HT-29 (cell line): ENCODE data around the gene VANGL2. TPM values are rescaled to one million over a fixed set of nuclear protein-coding genes. Genes with fewer than 3 reads are reported as not detected.

Source experiments
- DNase-seq: peaks from one replicate; pipeline ENCODE4 v3.0.0-alpha.2; 2015; ENCODE audit warnings: low spot score
- small RNA-seq: library from RNA; depleted of rRNA; stranded (forward); fragments of <200 nt; gene quantifications from one replicate; pipeline ENCODE3, GENCODE V24; 2014
- total RNA-seq: library from RNA; depleted of rRNA; stranded (reverse); fragments of >200 nt; shearing (Covaris generic); gene quantifications from 2 replicates; pipeline ENCODE4 v1.2.3, GENCODE V29; 2014; rRNA removed

Gene VANGL2
- total RNA-seq, 1 experiment from 2014 or later: 1.6 TPM

GRCh38 chr1:160459056-160459455 lies 58.7 kb downstream of the VANGL2 start:
- no peak for DNase-seq

DNA sequence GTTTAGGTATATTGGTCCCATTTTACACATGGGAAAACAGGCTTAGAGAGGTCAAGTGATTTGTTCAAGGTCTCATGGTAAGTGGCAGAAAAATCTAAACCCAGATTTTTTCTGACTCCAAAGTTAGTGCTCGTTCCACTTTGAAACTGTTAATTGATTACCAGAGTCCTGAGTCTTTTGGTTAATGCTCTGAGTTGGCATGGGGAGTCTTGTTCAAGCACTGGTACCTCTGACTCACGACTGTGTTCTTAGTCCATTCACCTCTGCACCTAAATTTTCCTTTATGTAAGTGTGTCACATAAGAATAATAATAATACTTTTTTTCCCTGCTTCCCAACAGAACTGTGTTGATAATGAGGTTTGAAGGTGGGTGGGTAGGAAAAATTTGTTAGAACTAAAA lies 59.3 kb downstream of the VANGL2 start:
- DNase-seq: no peak

- DNase-seq: no peak
Observed at GRCh38 chr1:160460214-160460642, 59.9 kb downstream of the VANGL2 start.

GRCh38 chr1:160460683-160461287 lies 60.4 kb downstream of the VANGL2 start:
- DNase-seq: peak; percentile 9

DNA sequence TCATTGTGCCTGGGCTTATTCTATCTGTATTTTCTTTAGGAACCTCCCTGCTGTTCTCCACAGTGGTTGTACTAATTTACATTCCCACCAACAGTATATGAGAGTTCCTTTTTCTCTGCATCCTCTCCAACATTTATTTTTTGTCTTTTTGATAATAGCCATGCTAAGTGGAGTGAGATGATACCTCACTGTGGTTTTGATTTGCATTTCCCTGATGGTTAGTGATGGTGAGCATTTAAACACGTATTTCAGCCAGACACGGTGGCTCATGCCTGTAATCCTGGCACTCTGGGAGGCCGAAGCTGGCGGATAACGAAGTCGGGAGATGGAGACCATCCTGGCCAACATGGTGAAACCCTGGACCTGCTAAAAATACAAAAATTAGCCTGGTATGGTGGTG lies 64.8 kb downstream of the VANGL2 start:
- no peak for DNase-seq

DNA sequence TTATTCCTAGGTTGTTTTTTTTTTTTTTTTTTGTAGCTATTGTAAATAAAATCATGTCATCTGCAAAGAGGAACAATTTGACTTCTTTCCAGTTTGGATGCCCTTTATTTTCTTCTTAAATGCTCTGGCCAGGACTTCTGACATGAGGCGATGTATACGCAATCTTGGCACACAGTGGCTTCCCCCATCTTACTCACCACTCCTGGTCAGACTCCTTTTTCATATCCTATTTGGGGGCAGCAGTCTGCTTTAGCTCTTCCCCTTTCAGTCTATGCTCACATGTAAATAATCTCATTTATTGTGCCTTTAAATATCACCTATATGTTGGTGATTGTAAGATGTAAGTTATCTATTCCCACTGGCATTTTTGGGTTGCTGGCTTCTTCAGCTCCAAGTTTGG lies 66.6 kb downstream of the VANGL2 start:
- DNase-seq: no peak

GRCh38 chr1:160467576-160467975 lies 67.2 kb downstream of the VANGL2 start:
- DNase-seq: no peak

- no peak for DNase-seq
Observed at GRCh38 chr1:160471253-160471652, 70.9 kb downstream of the VANGL2 start.

GRCh38 chr1:160472112-160472511 lies 71.7 kb downstream of the VANGL2 start:
- DNase-seq: no peak

GRCh38 chr1:160474392-160475242 lies 74.3 kb downstream of the VANGL2 start:
- no peak for DNase-seq

Small RNA genes lying within 50 kb of the gene (small RNA-seq; reads per million reads assigned to genes)
- not detected for gene RNU4-42P

Other genes with a start within 250 kb of the VANGL2 start
- not detected in 2 replicates for gene ATP1A4, start 249.0 kb upstream of the VANGL2 start, total RNA-seq
- gene CASQ1, start 210.0 kb upstream of the VANGL2 start, total RNA-seq: not detected in 2 replicates
- 31.6 and 38.7 TPM in 2 replicates for gene PEA15, start 195.2 kb upstream of the VANGL2 start, total RNA-seq
- gene DCAF8, start 138.0 kb upstream of the VANGL2 start, total RNA-seq: 54.1 and 69.3 TPM in 2 replicates
- 19.5 and 28.1 TPM in 2 replicates for gene PEX19, start 115.4 kb upstream of the VANGL2 start, total RNA-seq
- gene COPA, start 57.3 kb upstream of the VANGL2 start, total RNA-seq: 73.9 and 74.3 TPM in 2 replicates
- gene NCSTN, start 57.2 kb upstream of the VANGL2 start, total RNA-seq: 26.0 and 30.9 TPM in 2 replicates
- gene NHLH1, start 33.5 kb upstream of the VANGL2 start, total RNA-seq: not detected in 2 replicates
- not detected in 2 replicates for gene SLAMF6, start 122.7 kb downstream of the VANGL2 start, total RNA-seq
- gene CD84, start 178.9 kb downstream of the VANGL2 start, total RNA-seq: not detected in 2 replicates
- not detected in 2 replicates for gene SLAMF1, start 246.5 kb downstream of the VANGL2 start, total RNA-seq